ENCODE results near the gene ASXL2.

Gene ASXL2

DNA sequence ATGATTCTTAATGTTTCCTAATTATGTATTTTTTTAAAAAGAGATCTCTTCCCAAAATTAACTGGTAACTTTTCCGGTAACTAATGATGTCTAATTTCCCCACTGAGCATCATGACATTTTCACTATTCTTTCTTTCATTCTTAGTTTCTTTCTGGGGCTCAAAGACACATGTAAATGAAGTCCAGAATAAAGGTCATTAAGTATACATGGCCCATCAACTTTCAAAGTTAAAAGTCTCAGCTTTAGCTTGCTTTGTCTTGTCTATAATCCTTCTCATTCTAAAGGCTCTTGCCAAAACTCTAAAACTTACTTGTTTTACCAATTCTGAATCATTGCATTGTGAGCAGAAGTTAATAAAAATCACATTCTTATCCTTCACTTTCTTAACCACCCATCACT, 53.6 kb downstream of the ASXL2 start:
- Histone ChIP-seq H3F3A (ENCODE audit: low read depth) (no peaks in the 10 kb centered on the region), H3K9ac (ENCODE audit: low read depth, low read length, poor library complexity, severe bottlenecking) (no peak overlapping the region), H3K9me2 (replicated peaks; ENCODE audit: low read depth, low read length) (no peaks in the 10 kb centered on the region), H2AFZ (ENCODE audit: low read length) (no peak overlapping the region), H3K4me2 (ENCODE audit: low read depth, low read length, poor library complexity, severe bottlenecking) (no peak overlapping the region), H3K79me2 (ENCODE audit: insufficient read depth, low read length) (peaks cover 39% of the 10 kb centered on the region; the same call in 1 of the 2 replicates), H3K4me1 (ENCODE audit: insufficient read depth, low read length, poor library complexity, severe bottlenecking) (no peaks in the 10 kb centered on the region), H3K36me3 (ENCODE audit: insufficient read depth, low read length) (peaks cover 2% of the 10 kb centered on the region; the same call in 1 of the 2 replicates), H3K4me3 (ENCODE audit: low read length, poor library complexity, severe bottlenecking) (no peak overlapping the region), H4K20me1 (ENCODE audit: insufficient read depth, low read length, poor library complexity, severe bottlenecking) (peaks cover 6% of the 10 kb centered on the region), H3K27me3 (ENCODE audit: insufficient read depth, low read length, poor library complexity, severe bottlenecking) (no peaks in the 10 kb centered on the region), H3K9me3 (ENCODE audit: insufficient read depth, low read depth, low read length) (no peaks in the 10 kb centered on the region)
- no peak for TF ChIP-seq EZH2phosphoT487 (IDR thresholded peaks at IDR 0.05; ENCODE audit: borderline replicate concordance)
- TF ChIP-seq, protein P1, sequence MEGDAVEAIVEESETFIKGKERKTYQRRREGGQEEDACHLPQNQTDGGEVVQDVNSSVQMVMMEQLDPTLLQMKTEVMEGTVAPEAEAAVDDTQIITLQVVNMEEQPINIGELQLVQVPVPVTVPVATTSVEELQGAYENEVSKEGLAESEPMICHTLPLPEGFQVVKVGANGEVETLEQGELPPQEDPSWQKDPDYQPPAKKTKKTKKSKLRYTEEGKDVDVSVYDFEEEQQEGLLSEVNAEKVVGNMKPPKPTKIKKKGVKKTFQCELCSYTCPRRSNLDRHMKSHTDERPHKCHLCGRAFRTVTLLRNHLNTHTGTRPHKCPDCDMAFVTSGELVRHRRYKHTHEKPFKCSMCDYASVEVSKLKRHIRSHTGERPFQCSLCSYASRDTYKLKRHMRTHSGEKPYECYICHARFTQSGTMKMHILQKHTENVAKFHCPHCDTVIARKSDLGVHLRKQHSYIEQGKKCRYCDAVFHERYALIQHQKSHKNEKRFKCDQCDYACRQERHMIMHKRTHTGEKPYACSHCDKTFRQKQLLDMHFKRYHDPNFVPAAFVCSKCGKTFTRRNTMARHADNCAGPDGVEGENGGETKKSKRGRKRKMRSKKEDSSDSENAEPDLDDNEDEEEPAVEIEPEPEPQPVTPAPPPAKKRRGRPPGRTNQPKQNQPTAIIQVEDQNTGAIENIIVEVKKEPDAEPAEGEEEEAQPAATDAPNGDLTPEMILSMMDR (conservative IDR thresholded peaks at IDR 0.05; ENCODE audit: low read length): no peak

DNA sequence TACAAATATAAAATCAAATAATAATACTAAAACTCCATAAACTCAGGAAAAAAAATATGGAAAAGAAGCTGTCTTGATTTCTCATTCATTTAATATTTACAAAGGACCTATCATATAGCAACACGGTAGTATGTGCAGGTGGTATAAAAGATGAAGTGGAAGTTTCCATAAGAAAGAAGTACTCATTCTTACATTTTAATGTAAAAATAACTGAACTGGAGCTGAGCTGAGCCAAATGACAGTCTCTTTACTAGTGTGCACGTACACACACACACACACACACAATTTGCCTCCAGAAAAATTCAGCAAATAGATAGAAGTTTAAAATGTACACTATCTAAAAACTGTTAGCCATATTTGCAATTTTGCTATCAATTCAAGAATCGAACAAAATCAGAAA, 54.1 kb downstream of the ASXL2 start:
- no peak overlapping the region for H3K9ac ChIP-seq (ENCODE audit: low read depth, low read length, poor library complexity, severe bottlenecking)
- H3K9me2 ChIP-seq (replicated peaks; ENCODE audit: low read depth, low read length): no peaks in the 10 kb centered on the region
- no peak overlapping the region for H3K4me2 ChIP-seq (ENCODE audit: low read depth, low read length, poor library complexity, severe bottlenecking)
- peaks cover 6% of the 10 kb centered on the region for H4K20me1 ChIP-seq (ENCODE audit: insufficient read depth, low read length, poor library complexity, severe bottlenecking)
- no peaks in the 10 kb centered on the region for H3K9me3 ChIP-seq (ENCODE audit: insufficient read depth, low read depth, low read length)
- H3F3A ChIP-seq (ENCODE audit: low read depth): no peaks in the 10 kb centered on the region
- H2AFZ ChIP-seq (ENCODE audit: low read length): no peak overlapping the region
- peaks cover 37% of the 10 kb centered on the region; the same call in 1 of the 2 replicates for H3K79me2 ChIP-seq (ENCODE audit: insufficient read depth, low read length)
- no peak overlapping the region for H3K4me3 ChIP-seq (ENCODE audit: low read length, poor library complexity, severe bottlenecking)
- H3K27me3 ChIP-seq (ENCODE audit: insufficient read depth, low read length, poor library complexity, severe bottlenecking): no peaks in the 10 kb centered on the region
- peaks cover 2% of the 10 kb centered on the region; the same call in 1 of the 2 replicates for H3K36me3 ChIP-seq (ENCODE audit: insufficient read depth, low read length)
- TF ChIP-seq, protein P1 (conservative IDR thresholded peaks at IDR 0.05; ENCODE audit: low read length): no peak
- TF ChIP-seq EZH2phosphoT487 (IDR thresholded peaks at IDR 0.05; ENCODE audit: borderline replicate concordance): no peak
- H3K4me1 ChIP-seq (ENCODE audit: insufficient read depth, low read length, poor library complexity, severe bottlenecking): no peaks in the 10 kb centered on the region

DNA sequence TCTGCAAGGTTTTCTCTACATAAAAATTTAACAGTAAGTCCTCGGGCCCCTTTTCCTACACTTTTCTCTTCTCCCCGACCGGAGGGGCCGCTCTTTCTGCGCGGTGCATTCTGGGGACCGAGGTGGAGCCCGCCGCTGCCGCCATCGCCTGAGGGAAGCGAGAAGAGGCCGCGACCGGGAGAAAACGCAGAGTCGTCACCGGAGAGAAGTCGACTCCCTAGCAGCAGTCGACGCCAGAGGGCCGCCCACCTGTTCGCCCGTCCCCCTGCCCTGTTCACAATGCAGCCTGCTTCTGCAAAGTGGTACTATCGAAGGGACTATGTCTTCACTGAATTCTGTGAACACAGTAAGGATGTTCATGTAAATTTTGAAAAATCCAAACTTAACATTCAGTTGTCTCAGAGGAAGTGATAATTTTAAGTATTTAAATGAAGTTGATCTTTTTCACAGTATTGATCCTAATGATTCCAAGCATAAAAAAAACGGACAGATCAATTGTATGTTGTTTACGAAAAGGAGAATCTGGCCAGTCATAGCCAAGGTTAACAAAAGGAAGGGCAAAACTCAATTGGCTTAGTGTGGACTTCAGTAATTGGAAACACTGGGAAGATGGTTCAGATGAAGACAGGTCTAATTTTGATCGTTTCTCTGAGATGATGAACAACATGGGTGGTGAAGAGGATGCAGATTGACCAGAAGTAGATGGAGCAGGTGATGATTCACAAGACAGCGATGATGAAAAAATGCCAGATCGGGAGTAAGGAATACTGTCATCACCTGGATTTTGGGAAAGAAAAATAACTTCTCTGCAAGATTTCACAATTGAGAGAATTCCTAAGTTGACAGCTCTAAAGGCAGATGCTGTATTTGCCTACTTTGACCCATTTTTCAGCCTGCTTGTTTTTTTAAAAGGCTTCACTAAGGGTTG, 55.8 kb downstream of the ASXL2 start:
- no peak overlapping the region for H3K4me3 ChIP-seq (ENCODE audit: low read length, poor library complexity, severe bottlenecking)

More for the DNA sequence above, 55.8 kb downstream of the ASXL2 start:
- Histone ChIP-seq H3K27me3 (ENCODE audit: insufficient read depth, low read length, poor library complexity, severe bottlenecking) (no peaks in the 10 kb centered on the region), H4K20me1 (ENCODE audit: insufficient read depth, low read length, poor library complexity, severe bottlenecking) (peaks cover 4% of the 10 kb centered on the region), H3K9me2 (replicated peaks; ENCODE audit: low read depth, low read length) (no peaks in the 10 kb centered on the region), H3K4me1 (ENCODE audit: insufficient read depth, low read length, poor library complexity, severe bottlenecking) (no peaks in the 10 kb centered on the region), H2AFZ (ENCODE audit: low read length) (no peak overlapping the region), H3K9me3 (ENCODE audit: insufficient read depth, low read depth, low read length) (no peaks in the 10 kb centered on the region), H3K4me2 (ENCODE audit: low read depth, low read length, poor library complexity, severe bottlenecking) (no peak overlapping the region), H3F3A (ENCODE audit: low read depth) (no peaks in the 10 kb centered on the region), H3K79me2 (ENCODE audit: insufficient read depth, low read length) (peaks cover 35% of the 10 kb centered on the region; the same call in 1 of the 2 replicates), H3K9ac (ENCODE audit: low read depth, low read length, poor library complexity, severe bottlenecking) (no peak overlapping the region), H3K36me3 (ENCODE audit: insufficient read depth, low read length) (peaks cover 2% of the 10 kb centered on the region; the same call in 1 of the 2 replicates)
- TF ChIP-seq, protein P1 (conservative IDR thresholded peaks at IDR 0.05; ENCODE audit: low read length): no peak
- TF ChIP-seq EZH2phosphoT487 (IDR thresholded peaks at IDR 0.05; ENCODE audit: borderline replicate concordance): no peak
